ENCODE results near the gene C1QTNF5. TPM values are rescaled to one million over a fixed set of nuclear protein-coding genes. Genes with fewer than 3 reads are reported as not detected.

Gene C1QTNF5
- total RNA-seq, 6 experiments from 2014 or later: 2.8 to 6.3 (median 4.8) TPM

DNA sequence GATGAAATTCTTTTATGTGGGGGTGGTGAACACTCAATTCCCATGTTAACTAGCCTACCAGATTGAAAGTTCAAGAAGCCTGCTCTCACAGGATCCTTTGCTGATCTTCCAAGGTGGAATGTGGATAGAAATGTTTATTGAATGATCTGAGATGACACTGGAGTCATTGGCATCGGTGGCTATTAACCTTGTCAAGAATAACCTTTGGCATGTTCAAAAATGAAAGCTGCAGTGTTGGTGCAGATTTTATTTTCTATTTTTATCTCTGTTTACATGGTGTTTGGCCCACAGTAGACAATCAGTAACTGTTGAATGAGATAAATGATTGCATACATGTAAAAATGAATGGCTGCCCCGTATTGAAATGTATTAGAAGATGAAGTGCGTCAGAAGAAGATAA, 42.7 kb downstream of the C1QTNF5 start:
- H3K27ac ChIP-seq: peak overlapping the region in 1 of 3 donors; percentile 30
- DNase-seq (no peak), ATAC-seq (peak; percentile 50 to 88 (median 72))
- intact Hi-C loops (cut with DNase I): no loop called here
- H3K9me3 ChIP-seq: no peaks in the 10 kb centered on the region
- no peak overlapping the region for H3K4me3 ChIP-seq
- peaks cover 0 to 29% (median 8%) of the 10 kb centered on the region in 4 donors for H3K36me3 ChIP-seq
- peaks cover 0 to 25% (median 7%) of the 10 kb centered on the region in 4 donors for H3K4me1 ChIP-seq
- TF ChIP-seq, protein P1, sequence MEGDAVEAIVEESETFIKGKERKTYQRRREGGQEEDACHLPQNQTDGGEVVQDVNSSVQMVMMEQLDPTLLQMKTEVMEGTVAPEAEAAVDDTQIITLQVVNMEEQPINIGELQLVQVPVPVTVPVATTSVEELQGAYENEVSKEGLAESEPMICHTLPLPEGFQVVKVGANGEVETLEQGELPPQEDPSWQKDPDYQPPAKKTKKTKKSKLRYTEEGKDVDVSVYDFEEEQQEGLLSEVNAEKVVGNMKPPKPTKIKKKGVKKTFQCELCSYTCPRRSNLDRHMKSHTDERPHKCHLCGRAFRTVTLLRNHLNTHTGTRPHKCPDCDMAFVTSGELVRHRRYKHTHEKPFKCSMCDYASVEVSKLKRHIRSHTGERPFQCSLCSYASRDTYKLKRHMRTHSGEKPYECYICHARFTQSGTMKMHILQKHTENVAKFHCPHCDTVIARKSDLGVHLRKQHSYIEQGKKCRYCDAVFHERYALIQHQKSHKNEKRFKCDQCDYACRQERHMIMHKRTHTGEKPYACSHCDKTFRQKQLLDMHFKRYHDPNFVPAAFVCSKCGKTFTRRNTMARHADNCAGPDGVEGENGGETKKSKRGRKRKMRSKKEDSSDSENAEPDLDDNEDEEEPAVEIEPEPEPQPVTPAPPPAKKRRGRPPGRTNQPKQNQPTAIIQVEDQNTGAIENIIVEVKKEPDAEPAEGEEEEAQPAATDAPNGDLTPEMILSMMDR (IDR thresholded peaks at IDR 0.05): no peak
- no peak for TF ChIP-seq POLR2A (IDR thresholded peaks at IDR 0.05)
- no peaks in the 10 kb centered on the region for H3K27me3 ChIP-seq
- WGBS (ENCODE audit: insufficient coverage, low coverage, low lambda C conversion rate, missing lambda C conversion rate): 14% methylated on average over 3 of the region's 3 CpGs

DNA sequence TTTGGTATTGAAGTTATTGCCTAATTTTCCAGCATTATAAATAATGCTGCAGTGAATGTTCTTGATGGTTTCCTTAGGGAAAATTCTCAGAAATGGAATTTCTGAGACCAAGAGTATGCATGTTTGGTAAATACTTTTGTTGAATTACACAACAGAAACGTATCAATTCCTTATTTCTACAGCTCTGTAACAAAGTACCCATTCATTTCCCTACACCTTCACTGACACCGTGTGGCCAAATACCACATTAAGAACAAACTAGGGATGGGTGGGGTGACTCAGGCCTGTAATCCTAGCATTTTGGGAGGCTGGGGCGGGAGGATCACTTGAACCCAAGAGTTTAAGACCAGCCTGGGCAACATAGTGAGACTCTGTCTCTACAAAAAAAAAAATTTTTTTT, 45.5 kb downstream of the C1QTNF5 start:
- TF ChIP-seq, protein P1 (IDR thresholded peaks at IDR 0.05): no peak
- no peak for TF ChIP-seq POLR2A (IDR thresholded peaks at IDR 0.05)
- H3K27me3 ChIP-seq: no peaks in the 10 kb centered on the region
- H3K27ac ChIP-seq: no peak overlapping the region
- no peaks in the 10 kb centered on the region for H3K9me3 ChIP-seq
- H3K36me3 ChIP-seq: peaks cover 0 to 16% (median 8%) of the 10 kb centered on the region in 4 donors
- peaks cover 0 to 25% (median 7%) of the 10 kb centered on the region in 4 donors for H3K4me1 ChIP-seq
- intact Hi-C loops (cut with DNase I): no loop called here
- DNase-seq (no peak), ATAC-seq (no peak)
- H3K4me3 ChIP-seq: no peak overlapping the region
- WGBS (ENCODE audit: insufficient coverage, low coverage, low lambda C conversion rate, missing lambda C conversion rate): 19% methylated on average over 2 of the region's 3 CpGs

DNA sequence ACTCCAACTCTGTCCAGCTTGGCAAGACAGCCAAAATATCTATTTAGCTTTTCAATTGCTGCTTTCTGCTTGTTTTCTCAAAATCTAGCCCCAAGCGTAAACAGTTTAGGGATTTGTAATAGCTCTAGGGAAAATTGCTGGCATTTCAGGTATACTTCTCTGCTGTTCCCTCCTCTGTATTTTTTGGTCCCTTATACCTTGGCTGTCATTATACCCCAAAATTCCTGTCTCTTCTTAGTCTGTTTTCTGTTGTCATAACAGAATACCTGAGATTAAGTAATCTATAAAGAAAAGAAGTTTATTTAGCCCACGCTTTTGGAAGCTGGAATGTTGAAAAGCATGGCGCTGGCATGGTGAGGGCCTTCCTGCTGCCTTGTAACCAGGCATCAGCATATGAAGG, 47.2 kb downstream of the C1QTNF5 start:
- Histone ChIP-seq H3K4me3 (no peak overlapping the region), H3K27ac (no peak overlapping the region), H3K9me3 (no peaks in the 10 kb centered on the region), H3K36me3 (peaks cover 0 to 8% (median 6%) of the 10 kb centered on the region in 4 donors), H3K27me3 (no peaks in the 10 kb centered on the region), H3K4me1 (peaks cover 0 to 22% (median 7%) of the 10 kb centered on the region in 4 donors)
- TF ChIP-seq POLR2A (IDR thresholded peaks at IDR 0.05): no peak
- TF ChIP-seq, protein P1 (IDR thresholded peaks at IDR 0.05): no peak
- 97% methylated on average over 3 of the region's 3 CpGs for WGBS (ENCODE audit: insufficient coverage, low coverage, low lambda C conversion rate, missing lambda C conversion rate)
- intact Hi-C loops (cut with DNase I): no loop called here
- DNase-seq (no peak), ATAC-seq (no peak)

- H3K36me3 ChIP-seq: peaks cover 0 to 6% (median 3%) of the 10 kb centered on the region in 4 donors
- no peaks in the 10 kb centered on the region for H3K9me3 ChIP-seq
- WGBS (ENCODE audit: insufficient coverage, low coverage, low lambda C conversion rate, missing lambda C conversion rate): 100% methylated on average over 6 of the region's 10 CpGs
- no peaks in the 10 kb centered on the region for H3K27me3 ChIP-seq
- DNase-seq: no peak
- H3K4me1 ChIP-seq: no peaks in the 10 kb centered on the region
- no peak overlapping the region for H3K4me3 ChIP-seq
- TF ChIP-seq POLR2A (IDR thresholded peaks at IDR 0.05): no peak
- TF ChIP-seq, protein P1 (IDR thresholded peaks at IDR 0.05): no peak
- no peak for ATAC-seq
- no peak overlapping the region for H3K27ac ChIP-seq
- intact Hi-C loops (cut with DNase I): no loop called here
Observed at GRCh38 chr11:119290894-119291497, 49.7 kb downstream of the C1QTNF5 start.

Small RNAs within 50 kb of the gene (microRNA-seq; reads per million reads assigned to microRNA genes)
- gene MIR6756: 0 to 0.29 reads per million in 2 donors

Small RNAs within 50 kb of the gene (small RNA-seq; reads per million reads assigned to genes)
- gene RF01225 (0 reads per million in 2 experiments), gene RNU6-262P (0 to 0.39 reads per million in 2 experiments)

Other genes with a start within 250 kb of the C1QTNF5 start
- gene DPAGT1, start 239.0 kb downstream of the C1QTNF5 start, total RNA-seq: 10 to 100 TPM; 29.8 to 55.5 (median 41.6) TPM
- gene C2CD2L, start 233.5 kb downstream of the C1QTNF5 start, total RNA-seq: 1 to 10 TPM; 5.4 to 9.7 (median 6.5) TPM
- gene HINFP, start 219.3 kb downstream of the C1QTNF5 start, total RNA-seq: 10 to 100 TPM in 4 of 6 experiments, 1 to 10 TPM in 2; 6.4 to 13.6 (median 10.7) TPM
- under 1 TPM in 4 of 6 experiments, not detected in 2; 0.04 to 0.22 (median 0.09) TPM for gene ABCG4, start 191.8 kb downstream of the C1QTNF5 start, total RNA-seq
- 10 to 100 TPM in 4 of 6 experiments, 1 to 10 TPM in 2; 8.1 to 13.2 (median 10.9) TPM for gene NLRX1, start 172.2 kb downstream of the C1QTNF5 start, total RNA-seq
- under 1 TPM in 1 of 6 experiments, not detected in 5; 0.32 TPM for gene NHERF4, start 155.4 kb downstream of the C1QTNF5 start, total RNA-seq
- gene CBL, start 134.5 kb downstream of the C1QTNF5 start, total RNA-seq: 1 to 10 TPM; 3.1 to 7.1 (median 4.6) TPM
- gene MCAM, start 23.8 kb downstream of the C1QTNF5 start, total RNA-seq: 10 to 100 TPM in 4 of 6 experiments, 1 to 10 TPM in 2; 1.8 to 28.7 (median 12.5) TPM
- 10 to 100 TPM; 12.9 to 18.1 (median 15.1) TPM for gene RNF26, start 6.4 kb downstream of the C1QTNF5 start, total RNA-seq
- gene MFRP, start 5.8 kb upstream of the C1QTNF5 start, total RNA-seq: not detected
- 10 to 100 TPM in 2 of 6 experiments, 1 to 10 TPM in 4; 1.3 to 25.9 (median 4.6) TPM for gene USP2, start 40.8 kb upstream of the C1QTNF5 start, total RNA-seq
- gene THY1, start 82.3 kb upstream of the C1QTNF5 start, total RNA-seq: 1 to 10 TPM in 4 of 6 experiments, under 1 TPM in 2; 0.13 to 5.3 (median 2.1) TPM